Prostate gland (tissue), 2 donors: Measurements from ENCODE around the gene NES. TPM values are rescaled to one million over a fixed set of nuclear protein-coding genes. Genes with fewer than 3 reads are reported as not detected.

ENCODE experiments used
- DNase-seq: peaks from one replicate; pipeline ENCODE4 v3.0.0-alpha.2; 2019; ENCODE audit warnings: low spot score
- H3K27ac ChIP-seq, 2 donors: fragments of 200-600 bp; sonication (generic); 2 replicates each; pipeline ENCODE4 v1.5.1; 2017 to 2019
- H3K27me3 ChIP-seq: fragments of 200-600 bp; sonication (generic); replicated peaks from 2 replicates; pipeline ENCODE4 v1.5.1; 2019; ENCODE audit not compliant: insufficient read depth
- H3K36me3 ChIP-seq, 2 donors: fragments of 200-600 bp; sonication (generic); 1 replicate in 1 of 2; 2 replicates in 1 of 2; pipeline versions ENCODE4 v1.5.1 to v1.8.1; 2017 to 2019
- H3K4me1 ChIP-seq: fragments of 200-600 bp; sonication (generic); replicated peaks from 2 replicates; pipeline ENCODE4 v1.5.1; 2019
- H3K4me3 ChIP-seq, 2 donors: fragments of 200-600 bp; sonication (generic); 2 replicates each; pipeline ENCODE4 v1.5.1; 2017 to 2019
- H3K9me3 ChIP-seq: fragments of 200-600 bp; sonication (generic); 2 replicates; pipeline ENCODE4 v1.5.1; 2017
- POLR2A ChIP-seq: fragments of 450-650 bp; IDR thresholded peaks from one replicate; pipeline ENCODE4 v1.6.1; 2016; ENCODE audit warnings: antibody characterized with exemption, mild to moderate bottlenecking
- POLR2AphosphoS5 ChIP-seq: sonication (generic); formaldehyde crosslinking; IDR thresholded peaks from one replicate; pipeline ENCODE4 v1.6.1; 2017; ENCODE audit warnings: antibody characterized with exemption
- WGBS: methylation state at CpG from one replicate; pipeline ENCODE4 v1.1.5; 2018; 5-methylcytosine and 5-hydroxymethylcytosine counted together
- intact Hi-C: fragments of 100-400 bp; cut with DNase I; formaldehyde crosslinking; loops from one replicate; pipeline ENCODE4 v1.14.2; 2022
- total RNA-seq, 2 donors: library from RNA; depleted of rRNA; stranded (reverse); fragments of >200 nt; gene quantifications; one replicate each; pipeline ENCODE4 v1.1.0, GENCODE V29; 2016
- TF ChIP-seq, protein P1 (sequence below), 4 experiments: fragments of 200-600 bp in 2 of 4; fragments of 450-650 bp in 2 of 4; sonication (generic) in 2 of 4; IDR thresholded peaks; 1 replicate in 3 of 4; 2 replicates in 1 of 4; pipeline ENCODE4 v1.5.1; 2016 to 2019; ENCODE audit warnings: antibody characterized with exemption in 4 of 4, mild to moderate bottlenecking in 2 of 4, moderate library complexity in 2 of 4

Gene NES
- total RNA-seq, 2 donors from 2014 or later, result 11.2 to 33.4 TPM

DNA sequence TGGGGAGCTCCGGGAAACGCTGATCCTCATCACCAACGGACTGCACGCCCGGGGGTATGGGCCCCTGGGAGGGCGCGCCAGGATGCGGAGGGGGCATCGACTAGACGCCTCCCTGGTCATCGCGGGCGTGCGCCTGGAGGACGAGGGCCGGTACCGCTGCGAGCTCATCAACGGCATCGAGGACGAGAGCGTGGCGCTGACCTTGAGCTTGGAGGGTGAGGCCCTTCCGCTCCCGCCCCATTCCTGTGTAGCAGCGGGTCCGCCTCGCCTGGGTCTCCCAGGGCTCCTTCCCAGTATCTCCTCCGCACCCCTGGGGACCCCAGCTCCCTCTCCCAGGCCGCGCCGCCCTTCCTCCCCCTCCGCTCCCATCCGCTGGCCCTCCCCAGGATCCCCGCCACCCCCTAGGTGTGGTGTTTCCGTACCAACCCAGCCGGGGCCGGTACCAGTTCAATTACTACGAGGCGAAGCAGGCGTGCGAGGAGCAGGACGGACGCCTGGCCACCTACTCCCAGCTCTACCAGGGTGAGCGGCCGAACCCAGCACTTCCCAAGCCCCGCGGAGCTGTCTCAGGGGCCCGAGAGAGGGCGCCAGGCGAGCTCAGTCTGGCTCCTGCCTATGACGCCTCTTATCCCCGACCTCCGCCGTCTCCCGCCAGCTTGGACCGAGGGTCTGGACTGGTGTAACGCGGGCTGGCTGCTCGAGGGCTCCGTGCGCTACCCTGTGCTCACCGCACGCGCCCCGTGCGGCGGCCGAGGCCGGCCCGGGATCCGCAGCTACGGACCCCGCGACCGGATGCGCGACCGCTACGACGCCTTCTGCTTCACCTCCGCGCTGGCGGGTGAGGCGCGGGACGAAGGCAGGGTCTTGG is 53.0 kb downstream of the NES start:
- intact Hi-C loops, result loop anchor here (5.0 kb wide), 1 partner anchor 37 kb away; no protein-coding TSS in a partner anchor
- no peak for TF ChIP-seq POLR2A
- TF ChIP-seq POLR2AphosphoS5, result no peak
- TF ChIP-seq, protein P1, sequence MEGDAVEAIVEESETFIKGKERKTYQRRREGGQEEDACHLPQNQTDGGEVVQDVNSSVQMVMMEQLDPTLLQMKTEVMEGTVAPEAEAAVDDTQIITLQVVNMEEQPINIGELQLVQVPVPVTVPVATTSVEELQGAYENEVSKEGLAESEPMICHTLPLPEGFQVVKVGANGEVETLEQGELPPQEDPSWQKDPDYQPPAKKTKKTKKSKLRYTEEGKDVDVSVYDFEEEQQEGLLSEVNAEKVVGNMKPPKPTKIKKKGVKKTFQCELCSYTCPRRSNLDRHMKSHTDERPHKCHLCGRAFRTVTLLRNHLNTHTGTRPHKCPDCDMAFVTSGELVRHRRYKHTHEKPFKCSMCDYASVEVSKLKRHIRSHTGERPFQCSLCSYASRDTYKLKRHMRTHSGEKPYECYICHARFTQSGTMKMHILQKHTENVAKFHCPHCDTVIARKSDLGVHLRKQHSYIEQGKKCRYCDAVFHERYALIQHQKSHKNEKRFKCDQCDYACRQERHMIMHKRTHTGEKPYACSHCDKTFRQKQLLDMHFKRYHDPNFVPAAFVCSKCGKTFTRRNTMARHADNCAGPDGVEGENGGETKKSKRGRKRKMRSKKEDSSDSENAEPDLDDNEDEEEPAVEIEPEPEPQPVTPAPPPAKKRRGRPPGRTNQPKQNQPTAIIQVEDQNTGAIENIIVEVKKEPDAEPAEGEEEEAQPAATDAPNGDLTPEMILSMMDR (IDR thresholded peaks at IDR 0.05), result peak in 2 of 4 experiments; percentile 27 to 41
- no peaks in the 10 kb centered on the region for H3K36me3 ChIP-seq
- H3K27me3 ChIP-seq, result peaks cover 10% of the 10 kb centered on the region
- peaks cover 7% of the 10 kb centered on the region for H3K4me1 ChIP-seq
- H3K27ac ChIP-seq, result peak overlapping the region; percentile 58 to 71
- peak overlapping the region; percentile 25 to 29 for H3K4me3 ChIP-seq
- DNase-seq, result no peak
- 3% methylated on average over 51 of the region's 87 CpGs for WGBS
- no peaks in the 10 kb centered on the region for H3K9me3 ChIP-seq

DNA sequence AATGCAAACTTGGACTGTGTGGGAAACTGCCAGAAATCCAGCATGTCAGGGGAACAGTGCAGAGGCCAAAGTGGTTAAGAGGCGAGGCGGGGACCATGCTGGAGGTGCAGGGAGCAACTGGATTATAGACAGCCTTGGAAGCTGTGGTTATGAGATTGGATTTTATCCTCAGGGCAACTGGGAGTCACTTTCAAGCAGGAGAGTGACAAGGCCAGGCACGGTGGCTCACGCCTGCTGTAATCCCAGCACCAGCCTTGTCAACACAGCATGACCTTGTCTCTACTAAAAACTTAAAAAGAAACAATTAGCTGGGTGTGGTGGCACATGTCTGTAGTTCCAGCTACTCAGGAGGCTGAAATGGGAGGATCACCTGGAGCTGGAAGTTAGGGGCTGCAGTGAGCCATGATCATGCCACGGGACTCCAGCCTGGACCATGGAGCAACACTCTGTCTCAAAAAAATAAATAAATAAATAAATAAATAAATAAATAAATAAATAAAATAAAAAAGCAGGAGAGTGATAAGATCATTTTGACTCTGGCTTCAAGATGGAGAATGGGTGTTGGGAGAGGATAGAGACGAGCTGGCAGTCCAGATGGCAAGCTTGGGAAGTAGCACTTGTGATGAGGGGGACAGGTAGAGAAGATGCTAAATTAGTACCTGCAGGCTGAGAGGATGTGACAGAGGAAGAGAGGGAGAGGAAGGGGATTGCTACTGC is 54.5 kb downstream of the NES start:
- intact Hi-C loops, result loop anchor here (5.0 kb wide), 1 partner anchor 35 kb away; no protein-coding TSS in a partner anchor
- DNase-seq, result no peak
- Histone ChIP-seq H3K4me1 (peaks cover 7% of the 10 kb centered on the region), H3K36me3 (no peaks in the 10 kb centered on the region), H3K4me3 (no peak overlapping the region), H3K27me3 (peaks cover 10% of the 10 kb centered on the region), H3K9me3 (no peaks in the 10 kb centered on the region), H3K27ac (no peak overlapping the region)
- TF ChIP-seq POLR2A, result no peak
- no peak for TF ChIP-seq POLR2AphosphoS5
- WGBS, result 75% methylated on average over 6 of the region's 6 CpGs

DNA sequence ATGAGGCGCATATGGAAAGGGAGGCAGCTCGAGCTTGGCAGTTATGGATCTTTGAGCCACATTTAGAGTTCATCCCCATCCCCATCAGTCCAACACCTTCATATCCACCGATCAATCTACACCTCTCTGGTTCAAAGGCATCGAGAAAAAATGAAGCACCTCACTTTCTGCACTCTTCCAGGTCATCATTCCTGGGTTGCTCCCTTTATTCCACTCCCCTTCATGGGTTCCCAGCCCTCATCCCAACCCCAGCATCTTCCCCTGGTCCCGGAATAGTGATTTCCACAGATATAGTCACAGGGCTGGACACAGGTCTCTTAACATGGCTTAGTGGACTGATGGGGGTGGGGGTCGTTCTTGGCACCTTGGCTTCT is 57.6 kb downstream of the NES start:
- 43% methylated on average over 6 of the region's 6 CpGs for WGBS
- Histone ChIP-seq H3K27ac (no peak overlapping the region), H3K4me1 (peaks cover 10% of the 10 kb centered on the region), H3K9me3 (no peaks in the 10 kb centered on the region), H3K36me3 (no peaks in the 10 kb centered on the region), H3K27me3 (no peaks in the 10 kb centered on the region), H3K4me3 (no peak overlapping the region)
- intact Hi-C loops, result loop anchor here (10.0 kb wide), 1 partner anchor 235 kb away; no protein-coding TSS in a partner anchor
- TF ChIP-seq, protein P1 (IDR thresholded peaks at IDR 0.05), result no peak
- TF ChIP-seq POLR2A, result no peak
- TF ChIP-seq POLR2AphosphoS5, result no peak
- no peak for DNase-seq

DNA sequence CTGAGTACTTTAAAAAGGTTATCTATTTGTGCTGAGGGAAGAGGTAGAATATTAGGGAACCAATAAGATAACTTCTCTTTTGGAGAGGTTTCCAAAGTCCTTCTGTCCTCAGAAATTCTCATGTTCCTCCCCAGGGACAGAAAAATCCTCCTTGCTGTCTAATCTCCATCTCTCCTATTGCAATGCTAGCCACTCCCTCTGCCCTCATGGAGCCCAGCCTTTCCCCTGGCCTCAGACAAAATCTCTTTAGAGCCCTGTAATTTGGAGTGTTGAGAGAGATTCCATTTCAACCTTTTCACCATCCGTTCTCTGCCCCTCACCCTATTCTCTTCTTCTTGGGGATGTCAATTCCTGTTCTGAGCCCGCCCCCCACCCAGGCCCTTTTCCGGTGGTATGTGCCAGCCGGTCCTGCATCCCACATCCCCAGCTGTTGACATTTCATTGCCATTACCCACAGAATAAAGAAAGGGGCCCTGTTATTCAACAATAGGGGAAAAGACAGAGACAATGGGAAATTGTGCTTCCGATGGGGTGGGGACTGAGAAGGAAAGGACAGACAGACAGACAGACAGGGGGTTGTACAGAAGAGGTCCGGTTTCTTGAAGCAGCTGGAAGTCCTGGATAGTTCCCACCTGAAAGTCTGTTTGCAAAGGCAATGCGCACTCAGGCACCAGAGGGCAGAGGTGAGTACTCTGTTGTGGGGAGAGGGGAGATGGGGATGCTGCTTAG is 58.2 kb downstream of the NES start, which contains the start of gene HAPLN2:
HAPLN2 (plus strand) TSS at position 563 of the 729 bp plus-strand sequence. CDS start 4,076 bp downstream, outside the sequence.
- 21% methylated on average over 7 of the region's 7 CpGs for WGBS
- Histone ChIP-seq H3K4me1 (peaks cover 10% of the 10 kb centered on the region), H3K27ac (no peak within 1 kb of the TSS), H3K4me3 (no peak within 1 kb of the TSS), H3K36me3 (no peaks in the 10 kb centered on the region), H3K9me3 (no peaks in the 10 kb centered on the region), H3K27me3 (no peaks in the 10 kb centered on the region)
- intact Hi-C loops, result loop anchor here (10.0 kb wide), 1 partner anchor 234 kb away; no protein-coding TSS in a partner anchor
- no peak for DNase-seq
- TF ChIP-seq POLR2A, result no peak
- TF ChIP-seq, protein P1 (IDR thresholded peaks at IDR 0.05), result peak in 1 of 4 experiments; percentile 12
- TF ChIP-seq POLR2AphosphoS5, result no peak

Other genes with a start within 250 kb of the NES start
- 100 to 1,000 TPM in 1 of 2 donors, 10 to 100 TPM in 1; 52.1 to 128 TPM for gene MEF2D, start 176.6 kb downstream of the NES start, total RNA-seq
- 1 to 10 TPM; 1.5 to 3.0 TPM for gene IQGAP3, start 104.8 kb downstream of the NES start, total RNA-seq
- gene TTC24, start 97.7 kb downstream of the NES start, total RNA-seq, result not detected
- 100 to 1,000 TPM; 118 to 188 TPM for gene NAXE, start 85.6 kb downstream of the NES start, total RNA-seq
- gene GPATCH4, start 75.9 kb downstream of the NES start, total RNA-seq, result 10 to 100 TPM; 20.9 to 27.5 TPM
- 10 to 100 TPM in 1 of 2 donors, 1 to 10 TPM in 1; 6.1 to 10.2 TPM for gene HAPLN2, start 58.0 kb downstream of the NES start, total RNA-seq
- 1 to 10 TPM in 1 of 2 donors, not detected in 1; 4.9 TPM for gene BCAN, start 35.3 kb downstream of the NES start, total RNA-seq
- 10 to 100 TPM; 27.3 to 30.8 TPM for gene CRABP2, start 28.2 kb upstream of the NES start, total RNA-seq
- gene METTL25B, start 51.1 kb upstream of the NES start, total RNA-seq, result 10 to 100 TPM; 62.0 to 69.5 TPM
- 10 to 100 TPM; 19.4 to 34.4 TPM for gene ISG20L2, start 51.4 kb upstream of the NES start, total RNA-seq
- gene MRPL24, start 63.7 kb upstream of the NES start, total RNA-seq, result 10 to 100 TPM; 55.0 to 67.1 TPM
- 100 to 1,000 TPM; 124 to 156 TPM for gene HDGF, start 74.3 kb upstream of the NES start, total RNA-seq
- 10 to 100 TPM; 33.0 to 61.5 TPM for gene PRCC, start 90.1 kb upstream of the NES start, total RNA-seq
- gene SH2D2A, start 139.4 kb upstream of the NES start, total RNA-seq, result under 1 TPM in 1 of 2 donors, not detected in 1; 0.80 TPM
- gene INSRR, start 181.7 kb upstream of the NES start, total RNA-seq, result 1 to 10 TPM in 1 of 2 donors, under 1 TPM in 1; 0.18 to 3.0 TPM
- 10 to 100 TPM in 1 of 2 donors, under 1 TPM in 1; 0.59 to 31.4 TPM for gene NTRK1, start 183.5 kb upstream of the NES start, total RNA-seq
- gene PEAR1, start 216.3 kb upstream of the NES start, total RNA-seq, result 10 to 100 TPM in 1 of 2 donors, 1 to 10 TPM in 1; 3.6 to 20.0 TPM
- gene LRRC71, start 243.2 kb upstream of the NES start, total RNA-seq, result 1 to 10 TPM in 1 of 2 donors, not detected in 1; 3.7 TPM